Dendritic cell treated with granulocyte-macrophage colony-stimulating factor and Interleukin-4, amounts not matched to agents 40 ng/mL and 50 ng/mL, for 4 days (primary cell): ENCODE measurements around the gene ORMDL1.

Experiments used
- H3K27ac Mint-ChIP-seq: one replicate; pipeline ENCODE4 v1.8.0; 2022; ENCODE audit warnings: mild to moderate bottlenecking, mixed read lengths
- H3K27me3 Mint-ChIP-seq: one replicate; pipeline ENCODE4 v1.8.0; 2022; ENCODE audit warnings: mild to moderate bottlenecking, mixed read lengths
- H3K36me3 Mint-ChIP-seq: one replicate; pipeline ENCODE4 v1.8.0; 2022; ENCODE audit warnings: low read depth, mixed read lengths
- H3K4me1 Mint-ChIP-seq: one replicate; pipeline ENCODE4 v1.8.0; 2022; ENCODE audit warnings: low read depth, mixed read lengths
- H3K4me3 Mint-ChIP-seq: one replicate; pipeline ENCODE4 v1.8.0; 2022; ENCODE audit warnings: mild to moderate bottlenecking, moderate library complexity, mixed read lengths
- H3K9me3 Mint-ChIP-seq: one replicate; pipeline ENCODE4 v1.8.0; 2022; ENCODE audit warnings: mixed read lengths
- intact Hi-C: fragments of 100-400 bp; cut with micrococcal nuclease; formaldehyde crosslinking; loops from one replicate; pipeline ENCODE4 v1.15.0; 2022

The ORMDL1 gene

GRCh38 chr2:189783927-189784867 lies at the start of gene ORMDL1, which contains the start of gene PMS1:
TSS of gene ORMDL1 (minus strand) at chr2:189784339. CDS start at chr2:189782595, 1,744 bp downstream.
TSS of gene PMS1 (plus strand) at chr2:189784450. CDS start at chr2:189791810, 7,360 bp downstream.
- peaks cover 61% of the 10 kb centered on the region for H3K36me3 Mint-ChIP-seq
- no peaks in the 10 kb centered on the region for H3K9me3 Mint-ChIP-seq
- no peaks in the 10 kb centered on the region for H3K27me3 Mint-ChIP-seq
- peaks cover 54% of the 10 kb centered on the region for H3K4me1 Mint-ChIP-seq
- intact Hi-C loops = loop anchor here (1.0 to 10.0 kb wide), 4 partner anchors 21 to 531 kb away; partner anchors contain the start of genes ASNSD1, HIBCH and WDR75
- H3K4me3 Mint-ChIP-seq = peak within 1 kb of the TSS; percentile 94
- peak within 1 kb of the TSS; percentile 94 for H3K27ac Mint-ChIP-seq

GRCh38 chr2:189830510-189830909 lies 46.4 kb upstream of the ORMDL1 start:
- intact Hi-C loops = no loop called here
- no peak overlapping the region for H3K4me3 Mint-ChIP-seq
- H3K27ac Mint-ChIP-seq = peak overlapping the region; percentile 54
- no peaks in the 10 kb centered on the region for H3K27me3 Mint-ChIP-seq
- no peaks in the 10 kb centered on the region for H3K9me3 Mint-ChIP-seq
- peaks cover 28% of the 10 kb centered on the region for H3K36me3 Mint-ChIP-seq
- H3K4me1 Mint-ChIP-seq = peaks cover 39% of the 10 kb centered on the region

- H3K27me3 Mint-ChIP-seq = no peaks in the 10 kb centered on the region
- intact Hi-C loops = no loop called here
Measured at GRCh38 chr2:189829102-189829833, 45.1 kb upstream of the ORMDL1 start.

GRCh38 chr2:189826039-189826438 lies 41.9 kb upstream of the ORMDL1 start:
- no peak overlapping the region for H3K4me3 Mint-ChIP-seq
- H3K27ac Mint-ChIP-seq = no peak overlapping the region
- peaks cover 8% of the 10 kb centered on the region for H3K9me3 Mint-ChIP-seq
- peaks cover 23% of the 10 kb centered on the region for H3K4me1 Mint-ChIP-seq
- intact Hi-C loops = no loop called here
- H3K27me3 Mint-ChIP-seq = no peaks in the 10 kb centered on the region
- peaks cover 38% of the 10 kb centered on the region for H3K36me3 Mint-ChIP-seq

More at GRCh38 chr2:189829102-189829833, 45.1 kb upstream of the ORMDL1 start:
- H3K36me3 Mint-ChIP-seq = peaks cover 29% of the 10 kb centered on the region
- no peak overlapping the region for H3K27ac Mint-ChIP-seq
- H3K4me1 Mint-ChIP-seq = peaks cover 37% of the 10 kb centered on the region
- H3K9me3 Mint-ChIP-seq = no peaks in the 10 kb centered on the region
- H3K4me3 Mint-ChIP-seq = no peak overlapping the region

- no peak overlapping the region for H3K4me3 Mint-ChIP-seq
- intact Hi-C loops = no loop called here
- H3K27ac Mint-ChIP-seq = no peak overlapping the region
- H3K36me3 Mint-ChIP-seq = peaks cover 44% of the 10 kb centered on the region
- H3K27me3 Mint-ChIP-seq = no peaks in the 10 kb centered on the region
- peaks cover 12% of the 10 kb centered on the region for H3K4me1 Mint-ChIP-seq
- H3K9me3 Mint-ChIP-seq = peaks cover 8% of the 10 kb centered on the region
Measured at GRCh38 chr2:189824694-189825396, 40.7 kb upstream of the ORMDL1 start.

- H3K4me3 Mint-ChIP-seq = no peak overlapping the region
- no peak overlapping the region for H3K27ac Mint-ChIP-seq
- H3K27me3 Mint-ChIP-seq = no peaks in the 10 kb centered on the region
- intact Hi-C loops = no loop called here
- H3K9me3 Mint-ChIP-seq = peaks cover 8% of the 10 kb centered on the region
- H3K4me1 Mint-ChIP-seq = peaks cover 7% of the 10 kb centered on the region
- peaks cover 50% of the 10 kb centered on the region for H3K36me3 Mint-ChIP-seq
Measured at GRCh38 chr2:189821953-189822748, 38.0 kb upstream of the ORMDL1 start.

GRCh38 chr2:189819297-189819704 lies 35.2 kb upstream of the ORMDL1 start:
- no peaks in the 10 kb centered on the region for H3K4me1 Mint-ChIP-seq

GRCh38 chr2:189818249-189819038 lies 34.3 kb upstream of the ORMDL1 start:
- Mint-ChIP-seq H3K4me1 (no peaks in the 10 kb centered on the region), H3K9me3 (peaks cover 31% of the 10 kb centered on the region), H3K4me3 (no peak overlapping the region), H3K27me3 (no peaks in the 10 kb centered on the region), H3K27ac (no peak overlapping the region), H3K36me3 (peaks cover 66% of the 10 kb centered on the region)
- intact Hi-C loops = no loop called here

More at GRCh38 chr2:189819297-189819704, 35.2 kb upstream of the ORMDL1 start:
- intact Hi-C loops = no loop called here
- no peak overlapping the region for H3K4me3 Mint-ChIP-seq
- no peaks in the 10 kb centered on the region for H3K27me3 Mint-ChIP-seq
- no peak overlapping the region for H3K27ac Mint-ChIP-seq
- H3K36me3 Mint-ChIP-seq = peaks cover 57% of the 10 kb centered on the region
- peaks cover 22% of the 10 kb centered on the region for H3K9me3 Mint-ChIP-seq

GRCh38 chr2:189803431-189803830 lies 19.3 kb upstream of the ORMDL1 start:
- Mint-ChIP-seq H3K9me3 (no peaks in the 10 kb centered on the region), H3K27ac (no peak overlapping the region), H3K4me1 (peaks cover 11% of the 10 kb centered on the region), H3K36me3 (peaks cover 24% of the 10 kb centered on the region), H3K4me3 (no peak overlapping the region), H3K27me3 (no peaks in the 10 kb centered on the region)
- intact Hi-C loops = loop anchor here (10.0 kb wide), 1 partner anchor 151 kb away; no protein-coding TSS in a partner anchor

GRCh38 chr2:189802396-189802912 lies 18.3 kb upstream of the ORMDL1 start:
- Mint-ChIP-seq H3K27ac (no peak overlapping the region), H3K9me3 (no peaks in the 10 kb centered on the region), H3K4me3 (no peak overlapping the region), H3K4me1 (peaks cover 17% of the 10 kb centered on the region), H3K27me3 (no peaks in the 10 kb centered on the region), H3K36me3 (peaks cover 24% of the 10 kb centered on the region)
- intact Hi-C loops = loop anchor here (10.0 kb wide), 1 partner anchor 152 kb away; no protein-coding TSS in a partner anchor

- intact Hi-C loops = no loop called here
- Mint-ChIP-seq H3K27ac (peak overlapping the region; percentile 25), H3K36me3 (peaks cover 35% of the 10 kb centered on the region), H3K27me3 (no peaks in the 10 kb centered on the region), H3K4me1 (peaks cover 17% of the 10 kb centered on the region), H3K4me3 (no peak overlapping the region), H3K9me3 (no peaks in the 10 kb centered on the region)
Measured at GRCh38 chr2:189799531-189799930, 15.4 kb upstream of the ORMDL1 start.

- Mint-ChIP-seq H3K9me3 (no peaks in the 10 kb centered on the region), H3K27ac (peak overlapping the region; percentile 25), H3K4me1 (peaks cover 17% of the 10 kb centered on the region), H3K36me3 (peaks cover 34% of the 10 kb centered on the region), H3K27me3 (no peaks in the 10 kb centered on the region), H3K4me3 (no peak overlapping the region)
- intact Hi-C loops = no loop called here
Measured at GRCh38 chr2:189799030-189799331, 14.8 kb upstream of the ORMDL1 start.
